ENCODE results near the gene TMEM271.
"Not testable (repeated sequence)": the region's sequence is repeated elsewhere in the genome, so short reads cannot be mapped to it uniquely, and the experiment has no call there.

Gene TMEM271

DNA sequence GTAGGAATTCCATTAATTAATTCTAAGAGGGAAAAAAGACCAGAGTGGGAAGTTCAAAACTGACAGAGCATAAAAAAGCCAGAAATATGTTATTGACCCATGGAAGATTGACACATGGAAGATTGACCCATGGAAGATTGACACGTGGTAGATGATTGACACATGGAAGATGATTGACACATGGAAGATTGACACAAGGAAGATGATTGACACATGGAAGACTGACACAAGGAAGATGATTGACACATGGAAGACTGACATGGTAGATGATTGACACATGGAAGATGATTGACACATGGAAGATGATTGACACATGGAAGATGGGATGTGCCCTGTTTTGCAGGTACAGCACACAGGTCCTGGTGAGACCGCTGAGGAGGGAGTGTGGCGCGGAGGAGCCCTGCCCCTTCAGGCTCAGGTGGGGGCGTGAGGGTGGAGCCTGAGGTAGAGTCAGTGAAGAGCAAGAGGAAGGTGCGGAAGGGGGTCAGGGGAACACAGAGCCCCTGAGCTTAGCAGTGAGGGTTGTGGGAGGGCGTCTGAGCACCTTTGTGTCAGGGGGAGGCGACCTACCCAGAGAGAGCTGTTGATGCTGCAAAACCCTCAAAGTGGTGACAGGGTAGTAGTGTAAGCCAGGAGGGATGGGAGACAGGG, 33.4 kb upstream of the TMEM271 start:
- peak; percentile 30 for DNase-seq

DNA sequence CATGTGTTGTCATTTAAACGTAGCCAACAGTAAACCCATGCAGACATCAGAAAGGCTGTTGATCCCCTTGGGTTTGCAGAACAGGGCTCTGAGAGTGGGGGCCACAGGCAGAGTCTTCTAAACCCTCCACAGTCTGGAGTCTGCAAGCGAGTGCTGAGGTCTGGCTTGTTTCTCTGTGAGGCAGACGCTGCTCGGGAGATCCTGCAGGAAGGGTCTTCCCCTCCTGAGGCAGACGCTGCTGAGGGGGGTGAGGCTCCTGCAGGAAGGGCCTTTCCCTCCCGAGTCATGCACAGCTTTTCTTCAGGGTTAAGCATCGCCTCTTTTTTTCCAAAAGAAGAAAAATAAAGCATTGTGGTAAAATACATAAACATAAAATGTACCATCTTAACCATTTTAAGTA, 32.1 kb upstream of the TMEM271 start:
- peak; percentile 24 for DNase-seq

DNA sequence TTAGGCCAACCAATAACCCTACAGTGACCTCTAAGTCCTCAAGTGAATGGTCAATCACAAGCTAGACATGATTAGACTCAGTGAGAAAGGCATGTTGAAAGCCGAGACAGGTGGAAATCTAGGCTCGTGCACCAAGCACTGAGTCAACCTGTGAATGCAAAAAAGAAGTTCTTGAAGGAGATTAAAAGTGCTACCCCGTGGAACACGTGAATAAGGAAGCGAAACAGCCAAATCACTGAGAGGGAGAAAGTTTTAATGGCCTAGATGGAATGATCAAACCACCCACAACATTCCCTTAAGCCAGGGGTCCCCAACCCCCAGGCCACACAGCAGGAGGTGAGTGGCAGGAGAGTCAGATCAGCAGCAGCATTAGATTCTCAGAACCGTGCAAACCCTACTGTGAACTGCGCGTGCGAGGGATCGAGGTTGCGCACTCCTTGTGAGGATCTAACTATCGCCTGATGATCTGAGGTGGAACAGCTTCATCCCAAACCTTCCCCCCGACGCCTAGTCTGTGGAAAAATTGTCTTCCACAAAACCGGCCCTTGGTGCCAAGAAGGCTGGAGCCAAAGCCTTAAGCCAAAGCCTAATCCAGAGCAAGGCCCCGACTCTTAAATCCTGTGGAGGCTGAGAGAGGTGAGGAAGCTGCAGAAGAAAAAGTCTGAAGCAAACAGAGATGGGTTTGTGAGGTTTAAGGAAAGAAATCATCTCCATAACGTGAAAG, 29.8 kb upstream of the TMEM271 start:
- peak; percentile 4 for DNase-seq

DNA sequence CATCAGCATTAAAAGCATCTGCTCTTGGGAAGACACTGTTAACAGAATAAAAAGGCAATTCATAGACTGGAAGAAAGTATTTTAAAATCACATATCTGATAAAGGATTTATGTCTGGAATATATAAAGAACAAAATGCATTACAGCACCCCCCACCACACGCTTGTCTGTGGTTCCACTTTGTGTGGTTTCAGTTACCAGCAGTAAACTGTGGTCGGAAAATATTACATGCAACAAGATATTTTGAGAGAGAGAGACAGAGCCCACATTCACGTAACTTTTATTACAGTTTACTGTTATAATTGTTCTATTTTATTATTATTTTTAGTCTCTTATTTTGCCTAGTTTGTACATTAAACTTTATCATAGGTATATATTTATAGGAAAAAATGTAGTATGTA, 28.0 kb upstream of the TMEM271 start:
- peak; percentile 28 for DNase-seq

DNA sequence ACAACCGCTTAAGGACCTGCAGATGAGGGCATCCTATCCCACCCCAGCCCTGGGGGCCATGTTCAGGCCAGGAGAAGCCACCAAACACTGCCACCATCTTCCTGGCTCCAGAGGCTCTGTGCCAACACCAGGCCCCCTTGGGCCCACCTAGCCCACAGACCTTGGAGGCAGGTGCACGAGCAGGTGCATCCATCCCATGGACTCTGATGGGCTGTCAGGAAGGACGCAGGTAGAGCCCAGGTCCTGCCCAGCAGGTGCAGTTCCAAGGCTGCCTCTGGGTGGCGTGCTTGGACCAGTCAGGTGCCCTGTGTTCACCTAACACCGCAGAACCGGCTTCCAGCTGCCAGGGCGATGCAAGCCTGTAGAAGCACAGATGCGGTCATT, 26.5 kb upstream of the TMEM271 start:
- peak; percentile 79 for DNase-seq

DNA sequence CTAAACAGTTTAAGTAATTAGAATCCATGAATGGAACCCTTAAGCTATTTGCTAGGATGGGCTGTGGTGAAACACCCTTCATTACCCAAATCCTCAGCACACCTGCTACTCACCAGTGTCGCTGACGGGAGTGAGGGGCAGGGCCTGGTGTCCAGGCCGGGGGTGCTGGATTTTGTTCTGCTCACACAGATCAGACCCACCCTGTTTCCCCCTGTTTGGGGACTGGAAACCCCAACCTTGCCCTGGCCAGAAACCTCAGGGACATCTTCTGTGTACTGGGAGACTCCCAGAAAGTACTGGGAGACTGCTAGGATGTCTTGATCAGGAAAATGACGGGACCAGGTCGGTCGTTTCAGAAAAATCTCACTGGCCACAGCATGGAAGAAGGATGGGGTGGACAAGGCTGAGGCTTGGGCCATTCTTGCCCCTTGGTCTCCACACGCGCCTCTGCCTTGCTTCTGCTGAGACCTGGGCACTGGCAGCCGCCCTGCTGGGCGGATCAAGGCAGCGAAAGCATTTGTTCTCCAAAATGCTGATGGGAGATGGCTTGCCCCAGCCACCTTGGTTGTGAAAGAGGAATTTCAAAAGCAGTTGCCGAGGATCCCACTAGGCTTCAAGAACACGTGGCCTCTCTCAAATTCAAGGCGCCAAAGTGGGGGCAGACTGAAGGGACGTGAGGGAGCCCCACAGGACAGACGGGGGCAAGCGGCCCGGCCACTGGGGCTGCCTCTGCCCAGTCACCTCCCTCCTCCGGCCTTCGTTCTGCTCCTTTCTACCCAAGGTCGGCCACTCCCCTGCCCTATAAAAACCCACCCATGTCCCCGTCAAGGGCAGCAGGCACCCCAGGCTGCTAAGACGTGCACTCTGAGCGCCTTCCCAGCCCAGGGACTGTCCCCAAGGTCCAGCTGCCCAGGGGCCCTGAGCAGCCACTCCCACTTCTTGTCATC, 25.8 kb upstream of the TMEM271 start:
- peak; percentile 24 for DNase-seq

DNA sequence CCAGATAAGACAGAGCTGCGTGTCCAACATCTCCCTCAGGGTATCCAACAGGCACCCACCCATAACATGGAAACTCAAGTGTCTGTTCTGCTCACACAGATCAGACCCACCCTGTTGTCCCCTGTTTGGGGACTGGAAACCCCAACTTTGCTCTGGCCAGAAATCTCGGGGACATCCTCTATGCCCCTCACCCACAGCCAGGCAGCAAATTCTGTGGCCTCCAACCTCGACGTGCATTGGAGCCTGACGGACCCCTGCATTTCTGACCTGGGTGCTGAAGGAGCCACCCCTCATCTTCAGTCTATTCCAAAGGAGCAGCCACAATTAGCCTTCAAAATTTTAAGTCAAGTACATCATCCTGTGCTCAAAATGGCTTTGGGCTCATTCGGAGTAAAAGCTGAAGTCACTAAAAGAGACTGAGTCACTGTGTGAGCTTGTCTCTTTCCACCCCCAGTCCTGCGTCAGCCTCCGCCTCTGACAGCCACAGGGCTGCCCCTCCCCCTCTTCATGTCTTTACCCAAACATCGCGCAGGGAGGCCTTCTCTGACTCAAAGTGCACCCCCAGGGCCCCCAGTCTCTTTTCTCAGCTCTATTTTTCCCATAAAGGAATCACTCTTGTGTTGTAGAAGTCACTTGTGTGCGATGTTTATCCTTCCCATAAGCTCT, 24.9 kb upstream of the TMEM271 start:
- peak; percentile 64 for DNase-seq

DNA sequence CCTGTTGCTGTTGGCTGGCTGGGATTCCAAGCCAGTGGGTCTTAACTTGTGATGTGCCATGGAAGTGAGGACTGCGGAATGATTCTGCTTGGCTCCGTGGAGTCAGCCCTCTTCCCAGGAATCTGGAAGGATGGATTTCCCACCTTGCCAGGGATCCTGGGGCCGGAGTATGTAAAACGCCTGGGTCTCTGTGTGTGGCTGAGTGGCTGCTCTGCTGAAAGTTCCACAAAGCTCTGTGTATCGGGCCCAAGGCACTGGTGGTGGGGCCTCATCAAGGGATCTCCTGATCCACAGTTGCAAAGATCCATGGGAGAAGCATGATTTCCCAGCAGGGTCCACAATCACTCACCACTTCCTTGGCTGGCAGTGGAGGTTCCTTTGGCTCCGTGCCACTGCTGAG, 24.1 kb upstream of the TMEM271 start:
- DNase-seq: no peak

DNA sequence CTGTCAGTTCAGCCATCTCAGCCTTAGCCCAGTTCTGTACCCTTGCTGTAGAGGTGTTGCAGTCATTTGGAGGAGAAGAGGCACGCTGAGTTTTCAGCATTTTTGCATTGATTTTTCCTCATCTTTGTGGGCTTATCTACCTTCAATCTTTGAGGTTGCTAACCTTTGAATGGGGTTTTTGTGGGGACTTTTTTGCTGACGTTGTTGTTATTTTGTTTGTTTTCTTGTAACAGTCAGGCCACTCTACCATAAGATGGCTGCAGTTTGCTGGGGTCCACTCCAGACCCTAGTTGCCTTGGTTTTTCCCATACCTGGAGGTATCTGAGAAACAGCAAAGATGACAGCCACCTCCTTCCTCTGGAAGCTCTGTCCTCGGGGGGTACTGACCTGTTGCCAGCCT, 22.8 kb upstream of the TMEM271 start:
- peak; percentile 31 for DNase-seq

DNA sequence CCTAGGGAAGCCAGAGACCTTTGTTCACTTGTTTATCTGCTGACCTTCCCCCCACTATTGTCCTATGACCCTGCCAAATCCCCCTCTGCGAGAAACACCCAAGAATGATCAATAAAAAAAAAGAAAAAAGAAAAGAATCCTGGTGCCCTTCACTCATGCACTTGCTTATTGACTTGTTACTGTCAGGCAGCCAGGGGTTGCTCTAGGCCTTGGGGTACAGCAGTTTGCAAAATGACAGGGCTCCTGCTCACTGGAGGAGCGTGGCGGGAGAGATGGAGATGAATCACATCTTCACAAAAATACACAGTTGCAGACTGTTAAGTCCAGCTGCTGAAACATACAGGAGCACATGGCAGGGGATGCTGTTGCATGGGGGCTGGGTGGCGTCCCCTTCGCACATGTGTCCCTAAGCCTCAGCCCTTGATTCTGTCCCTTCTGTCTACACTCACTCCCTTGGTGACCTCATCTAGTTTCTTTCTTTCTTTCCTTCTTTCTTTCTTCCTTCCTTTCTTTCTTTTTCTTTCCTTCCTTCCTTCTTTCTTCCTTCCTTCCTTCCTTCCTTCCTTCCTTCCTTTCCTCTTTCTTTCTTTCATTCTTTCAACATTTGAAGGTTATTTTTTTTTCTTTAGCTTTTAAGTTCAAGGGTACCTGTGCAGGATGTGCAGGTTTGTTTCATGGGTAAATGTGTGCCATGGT, 16.9 kb upstream of the TMEM271 start:
- no peak for DNase-seq

DNA sequence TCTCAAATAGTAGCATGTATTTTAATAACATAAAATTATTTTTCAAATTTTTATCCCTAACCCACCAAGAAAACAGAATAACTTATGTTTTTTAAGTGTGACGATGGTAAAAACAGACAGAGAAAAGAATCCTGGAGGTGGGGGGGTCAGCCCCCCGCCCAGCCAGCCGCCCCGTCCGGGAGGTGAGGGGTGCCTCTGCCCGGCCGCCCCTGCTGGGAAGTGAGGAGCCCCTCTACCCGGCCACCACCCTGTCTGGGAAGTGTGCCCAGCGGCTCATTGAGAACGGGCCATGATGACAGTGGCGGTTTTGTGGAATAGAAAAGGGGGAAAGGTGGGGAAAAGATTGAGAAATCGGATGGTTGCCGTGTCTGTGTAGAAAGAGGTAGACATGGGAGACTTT, 16.1 kb upstream of the TMEM271 start:
- DNase-seq: not testable (repeated sequence)

DNA sequence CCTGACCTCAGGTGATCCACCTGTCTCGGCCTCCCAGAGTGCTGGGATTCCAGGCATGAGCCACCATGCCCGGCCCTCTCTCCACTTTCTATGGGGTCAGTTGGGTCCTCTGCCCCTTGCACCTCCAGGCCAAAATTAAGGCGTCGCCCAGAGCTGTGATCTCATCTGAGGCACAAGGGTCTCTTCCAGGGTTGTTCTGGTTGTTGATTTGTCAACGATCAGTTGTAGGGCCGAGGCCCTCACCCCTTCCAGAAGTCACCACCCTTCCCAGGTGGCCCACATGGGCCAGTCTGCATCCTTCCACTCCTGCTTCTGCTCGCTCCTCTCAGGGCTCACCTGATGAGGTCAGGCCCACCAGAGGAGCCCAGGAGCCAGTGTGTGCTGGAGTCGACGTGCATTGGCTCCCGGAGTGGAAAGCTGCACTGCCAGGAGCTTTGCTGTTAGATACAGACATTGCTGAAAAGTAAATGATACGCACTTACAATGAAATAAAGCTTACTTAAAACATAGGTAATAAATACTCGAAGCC, 14.3 kb upstream of the TMEM271 start:
- DNase-seq: no peak

DNA sequence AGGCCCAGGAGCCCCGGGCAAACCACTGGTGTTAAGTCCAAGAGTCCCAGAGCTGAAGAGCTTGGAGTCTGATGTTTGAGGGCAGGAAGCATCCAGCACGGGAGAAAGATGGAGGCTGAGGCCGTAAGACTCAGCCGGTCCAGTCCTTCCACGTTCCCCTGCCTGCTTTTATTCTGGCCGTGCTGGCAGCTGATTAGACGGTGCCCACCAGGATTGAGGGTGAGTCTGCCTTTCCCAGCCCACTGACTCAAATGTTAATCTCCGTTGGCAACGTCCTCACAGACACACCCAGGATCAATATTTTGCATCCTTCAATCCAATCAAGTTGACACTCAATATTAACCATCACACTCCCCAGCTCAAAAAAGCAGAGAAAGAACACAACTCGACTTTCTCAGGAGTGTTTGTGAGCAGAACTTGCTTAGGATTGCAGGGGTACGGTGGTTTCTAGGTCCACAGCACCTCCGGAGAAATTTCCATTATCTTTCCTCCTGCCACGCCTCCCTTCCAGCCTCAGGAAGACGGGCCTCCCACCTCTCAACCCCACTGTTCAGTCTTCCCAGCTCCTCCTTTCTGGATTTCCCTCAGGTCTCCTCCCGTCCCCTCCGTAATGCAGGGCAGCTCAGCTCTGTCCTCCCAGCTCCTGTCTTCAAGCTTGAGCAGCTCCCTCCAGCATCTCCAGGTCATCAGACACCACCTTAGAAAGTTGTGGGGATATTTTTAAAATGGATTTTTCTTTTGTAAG, 13.3 kb upstream of the TMEM271 start:
- DNase-seq: no peak

DNA sequence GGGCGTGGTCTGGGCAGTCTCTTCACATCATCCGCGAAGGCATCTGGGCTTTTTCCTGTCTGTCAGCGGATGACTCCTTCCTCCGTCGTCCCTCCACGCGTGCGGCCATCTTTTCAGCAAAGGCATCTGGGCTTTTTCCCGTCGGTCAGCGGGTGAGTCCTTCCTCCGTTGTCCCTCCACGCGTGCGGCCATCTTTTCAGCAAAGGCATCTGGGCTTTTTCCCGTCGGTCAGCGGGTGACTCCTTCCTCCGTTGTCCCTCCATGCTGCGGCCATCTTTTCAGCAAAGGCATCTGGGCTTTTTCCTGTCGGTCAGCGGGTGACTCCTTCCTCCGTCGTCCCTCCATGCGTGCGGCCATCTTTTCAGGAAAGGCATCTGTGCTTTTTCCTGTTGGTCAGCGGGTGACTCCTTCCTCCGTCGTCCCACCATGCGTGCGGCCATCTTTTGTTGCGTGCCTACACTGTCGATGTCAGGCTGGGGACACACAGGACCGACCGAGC, 12.3 kb upstream of the TMEM271 start:
- peak; percentile 33 for DNase-seq

DNA sequence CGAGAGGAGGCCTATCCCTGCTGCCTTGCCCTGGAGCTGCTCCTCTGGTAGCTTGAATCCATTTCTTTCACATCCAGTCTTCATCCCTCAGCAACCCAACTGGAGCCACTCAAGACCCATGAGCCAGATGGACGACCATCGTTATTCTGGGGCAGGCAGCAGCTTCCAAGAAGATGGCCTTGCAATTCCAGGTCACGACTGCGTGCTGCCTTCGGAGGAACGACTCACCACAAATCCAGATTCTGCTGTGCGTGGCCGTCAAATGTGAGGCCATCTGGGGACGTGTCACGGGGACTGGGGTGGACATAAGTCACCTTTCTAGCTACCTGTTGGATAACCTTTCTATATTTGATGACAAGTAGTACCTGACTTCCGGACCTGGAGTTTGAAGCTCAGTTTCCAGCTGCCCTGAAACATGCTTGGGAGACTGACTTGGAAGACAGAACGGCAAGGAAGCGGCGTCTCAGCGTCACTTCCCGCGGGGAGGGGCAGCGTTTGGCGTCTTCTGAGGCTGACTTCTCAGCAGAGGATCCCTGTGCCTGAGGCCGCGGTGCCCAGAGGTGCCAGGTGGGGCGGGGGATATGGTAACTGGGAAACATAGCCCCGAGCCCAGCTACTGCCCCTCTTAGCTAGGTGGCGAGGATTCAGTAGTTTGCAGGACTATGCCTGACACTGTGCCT, 11.7 kb upstream of the TMEM271 start:
- DNase-seq: peak; percentile 60

DNA sequence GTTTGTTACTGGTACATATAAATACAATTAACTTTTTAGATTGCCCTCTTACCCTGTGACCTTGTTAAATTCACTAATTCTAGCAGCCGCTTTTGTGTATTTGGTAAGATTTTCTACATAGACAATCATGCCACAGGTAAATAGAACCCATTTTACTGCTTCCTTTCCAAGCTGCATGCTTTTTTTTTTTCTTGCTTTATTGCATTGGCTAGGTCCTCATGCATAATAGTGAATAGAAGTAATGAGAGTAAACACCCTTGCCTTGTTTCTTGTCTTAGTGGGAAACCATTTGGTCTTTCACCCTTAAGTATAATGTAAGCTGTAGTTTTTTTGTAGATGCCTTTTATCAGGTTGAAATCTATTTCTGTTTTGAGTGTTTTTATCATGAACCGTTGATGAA, 7.7 kb upstream of the TMEM271 start:
- DNase-seq: no peak

DNA sequence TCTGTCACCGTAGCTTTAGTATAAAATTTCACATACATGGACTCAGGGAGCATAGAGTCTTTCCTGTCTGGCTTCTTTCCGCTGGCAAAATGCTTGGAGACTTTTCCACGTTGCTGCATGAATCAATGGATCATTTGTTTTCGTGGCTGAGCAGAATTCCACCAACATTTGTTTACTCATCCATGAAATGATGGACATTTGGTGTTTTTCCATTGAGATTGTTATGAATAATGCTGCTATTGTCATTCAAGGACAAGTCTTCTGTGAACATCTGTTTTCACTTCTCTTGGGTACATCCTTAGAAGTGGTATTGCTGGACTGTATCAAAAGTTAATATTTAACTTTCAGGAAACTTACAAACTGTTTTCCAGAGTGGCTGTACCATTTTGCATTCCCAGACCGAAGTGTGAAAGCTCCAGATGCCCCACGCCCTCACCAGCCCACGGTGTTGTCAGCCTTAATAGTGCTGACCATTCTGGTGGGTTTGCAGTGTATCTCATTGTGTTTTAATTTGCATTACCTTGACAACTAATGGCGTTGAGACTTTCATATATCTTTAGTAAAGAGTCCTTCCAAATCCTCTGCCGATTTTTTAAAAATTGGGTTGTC, 5.8 kb upstream of the TMEM271 start:
- no peak for DNase-seq

DNA sequence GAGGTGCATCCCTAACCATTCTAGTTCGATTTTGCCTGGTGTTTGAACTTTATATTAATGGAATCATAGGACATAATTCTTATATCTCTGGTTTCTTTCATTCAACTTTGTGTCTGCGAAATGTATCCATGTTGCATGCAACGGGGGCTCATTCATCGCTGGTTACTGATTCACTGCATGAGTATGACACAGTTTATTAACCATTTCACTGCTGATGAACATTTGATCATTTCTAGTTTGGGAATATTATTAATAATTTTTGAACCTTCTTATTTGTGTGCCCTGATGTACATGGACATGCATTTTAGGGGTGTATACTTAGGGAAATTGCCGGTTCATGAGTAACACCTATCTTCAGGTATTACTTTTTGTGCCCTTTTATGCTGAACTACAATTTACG, 5.1 kb upstream of the TMEM271 start:
- peak; percentile 9 for DNase-seq

DNA sequence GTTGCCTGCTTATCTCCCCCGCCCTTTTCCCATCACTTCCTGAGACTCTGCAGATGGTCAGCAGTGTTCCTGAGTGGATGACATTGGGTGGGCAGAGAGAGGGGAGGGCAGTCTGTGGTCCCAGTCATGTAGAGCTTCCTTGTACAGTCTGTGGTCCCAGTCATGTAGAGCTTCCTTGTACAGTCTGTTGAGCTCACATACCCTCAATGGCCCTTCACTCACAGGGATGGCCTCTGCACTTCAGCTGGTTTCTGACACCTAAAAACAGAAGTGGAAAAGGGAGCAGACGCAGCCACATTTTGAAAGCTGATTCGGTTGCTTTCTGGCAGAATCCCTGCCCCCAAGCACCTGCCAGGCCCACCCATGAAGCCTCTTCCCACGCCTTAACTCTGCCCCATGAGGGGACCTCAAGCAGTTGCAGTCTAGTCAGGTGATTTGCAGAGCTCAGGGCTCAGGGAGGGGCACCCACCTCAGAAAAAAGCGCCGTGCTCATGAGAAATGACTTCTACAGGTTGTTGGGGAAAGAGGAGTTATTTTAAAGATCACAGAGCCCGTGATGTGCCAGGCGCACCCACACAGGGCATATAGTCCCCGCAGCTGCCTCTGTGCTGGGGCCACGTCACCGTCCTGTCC, 3.6 kb upstream of the TMEM271 start:
- peak; percentile 42 for DNase-seq

Data from activated effector memory CD4-positive, alpha-beta T cell treated with anti-CD3 and anti-CD28 coated beads, Interleukin-2, amount 50 U/mL, for 16 hours (primary cell).